ENCODE measurements around the gene OR4F6. TPM values are rescaled to one million over a fixed set of nuclear protein-coding genes. Genes with fewer than 3 reads are reported as not detected.
A peak's percentile ranks its signal among the peaks of the same experiment; 100 is the strongest.
"Not testable (repeated sequence)": the region's sequence is repeated elsewhere in the genome, so short reads cannot be mapped to it uniquely, and the experiment has no call there.

The OR4F6 gene, protein sequence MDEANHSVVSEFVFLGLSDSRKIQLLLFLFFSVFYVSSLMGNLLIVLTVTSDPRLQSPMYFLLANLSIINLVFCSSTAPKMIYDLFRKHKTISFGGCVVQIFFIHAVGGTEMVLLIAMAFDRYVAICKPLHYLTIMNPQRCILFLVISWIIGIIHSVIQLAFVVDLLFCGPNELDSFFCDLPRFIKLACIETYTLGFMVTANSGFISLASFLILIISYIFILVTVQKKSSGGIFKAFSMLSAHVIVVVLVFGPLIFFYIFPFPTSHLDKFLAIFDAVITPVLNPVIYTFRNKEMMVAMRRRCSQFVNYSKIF
- total RNA-seq (not detected), polyA plus RNA-seq (not detected)

DNA sequence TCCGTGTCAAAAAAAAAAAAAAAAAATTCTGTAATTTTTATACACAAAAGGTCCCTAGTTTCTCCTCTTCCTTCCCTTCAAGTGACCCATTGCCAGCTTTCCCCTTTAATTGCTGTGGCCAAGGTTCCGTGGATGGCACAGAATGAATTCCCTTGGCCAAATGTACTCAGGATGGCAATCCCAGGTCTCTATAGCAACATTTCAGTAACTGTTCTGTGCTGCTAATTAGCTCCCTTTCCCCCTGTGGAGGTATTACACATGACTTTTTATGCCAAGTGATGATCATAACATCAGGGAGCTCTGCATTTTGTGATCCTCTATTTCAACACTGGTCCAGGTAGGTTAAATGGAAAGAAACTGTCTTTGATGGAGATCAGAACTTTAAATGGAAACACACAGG lies at the start of gene OR4F6:
Gene OR4F6 (plus strand): TSS at position 301 of the 400 bp plus-strand sequence. CDS start 2,211 bp downstream, outside the sequence.
- intact Hi-C loops (cut with micrococcal nuclease), result no loop called here
- POLR2A ChIA-PET (ENCODE audit: partially characterized antibody), result no interaction called here
- Histone ChIP-seq H3K27me3 (ENCODE audit: insufficient read depth, low read length) (no peaks in the 10 kb centered on the region), H3K36me3 (ENCODE audit: insufficient read depth, low read length) (no peaks in the 10 kb centered on the region), H3K27ac (ENCODE audit: low read depth, low read length) (no peak within 1 kb of the TSS), H3K4me3 (ENCODE audit: low read length in 2 of 2) (no peak within 1 kb of the TSS), H3K4me1 (ENCODE audit: insufficient read depth, low read length) (no peaks in the 10 kb centered on the region), H3K9me3 (ENCODE audit: control insufficient read depth in 1 of 2, low read length in 2 of 2) (no peaks in the 10 kb centered on the region)
- H3K4me1 Mint-ChIP-seq, result no peaks in the 10 kb centered on the region
- peaks cover 14 to 21% of the 10 kb centered on the region in 2 donors for H3K27me3 Mint-ChIP-seq
- H3K36me3 Mint-ChIP-seq, result no peaks in the 10 kb centered on the region
- CTCF ChIA-PET (ENCODE audit: partially characterized antibody), result no interaction called here
- H3K27ac Mint-ChIP-seq, result no peak within 1 kb of the TSS
- H3K9me3 Mint-ChIP-seq, result peaks cover 0 to 5% (median 0%) of the 10 kb centered on the region in 8 donors
- DNase-seq, result no peak
- no peak within 1 kb of the TSS for H3K4me3 Mint-ChIP-seq

DNA sequence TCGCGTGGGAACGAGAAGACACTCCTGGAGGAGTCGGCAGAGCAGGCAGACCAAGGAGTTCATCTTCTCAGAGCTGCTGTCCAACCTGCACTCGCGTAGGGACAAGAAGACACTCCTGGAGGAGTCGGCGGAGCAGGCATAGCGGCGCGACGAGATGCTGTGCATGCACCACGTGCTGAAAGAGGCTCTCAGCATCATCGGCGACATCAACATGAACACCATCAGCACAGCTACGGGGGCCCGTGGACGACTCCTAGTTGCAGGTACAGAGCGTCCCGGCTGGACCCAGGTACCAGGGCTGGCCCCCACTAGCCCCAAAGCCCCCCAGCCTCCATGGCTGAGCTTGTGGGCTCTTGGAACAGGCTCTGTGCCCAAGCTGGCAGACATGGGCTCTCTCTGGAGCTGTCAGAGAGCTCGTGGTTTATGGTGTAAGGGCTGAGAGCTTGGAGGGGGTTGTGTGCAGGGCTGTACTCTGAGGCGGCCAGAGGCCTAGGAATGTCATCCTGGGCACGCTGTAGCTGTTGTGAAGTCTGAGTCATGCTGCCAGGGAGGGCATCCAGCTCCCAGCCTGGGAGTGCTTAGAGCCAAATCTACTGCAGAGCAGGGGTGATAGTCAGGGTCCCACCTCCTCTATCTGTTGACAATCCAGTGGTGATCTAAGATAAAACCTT lies 38.5 kb upstream of the OR4F6 start:
- H3K4me3 ChIP-seq (ENCODE audit: low read length in 2 of 2); H3K27ac Mint-ChIP-seq; DNase-seq; H3K4me1 Mint-ChIP-seq; intact Hi-C loops (cut with micrococcal nuclease); H3K27me3 ChIP-seq (ENCODE audit: insufficient read depth, low read length); H3K36me3 ChIP-seq (ENCODE audit: insufficient read depth, low read length); H3K4me1 ChIP-seq (ENCODE audit: insufficient read depth, low read length); H3K9me3 Mint-ChIP-seq; H3K27ac ChIP-seq (ENCODE audit: low read depth, low read length); H3K36me3 Mint-ChIP-seq; POLR2A ChIA-PET (ENCODE audit: partially characterized antibody); CTCF ChIA-PET (ENCODE audit: partially characterized antibody); H3K4me3 Mint-ChIP-seq; H3K9me3 ChIP-seq (ENCODE audit: control insufficient read depth in 1 of 2, low read length in 2 of 2); H3K27me3 Mint-ChIP-seq: not testable (repeated sequence)

DNA sequence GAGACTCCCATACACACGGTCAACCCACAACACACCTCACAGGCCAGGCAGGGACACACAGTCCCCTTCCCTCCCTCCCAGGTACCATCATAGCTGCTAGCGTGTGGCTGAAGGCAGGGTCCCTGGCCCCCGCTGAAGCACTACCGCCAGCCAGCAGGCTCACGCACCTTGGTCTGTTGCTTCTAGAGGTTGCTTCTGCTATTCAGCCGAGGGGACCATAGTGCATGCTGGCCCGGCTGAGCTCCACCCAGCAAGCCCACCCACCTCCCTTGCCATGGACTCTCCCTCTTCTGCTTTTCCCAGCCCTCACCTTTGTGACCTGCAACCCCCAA lies 38.0 kb upstream of the OR4F6 start:
- intact Hi-C loops (cut with micrococcal nuclease); H3K27me3 Mint-ChIP-seq; H3K4me3 ChIP-seq (ENCODE audit: low read length in 2 of 2); H3K27ac ChIP-seq (ENCODE audit: low read depth, low read length); POLR2A ChIA-PET (ENCODE audit: partially characterized antibody); H3K4me1 ChIP-seq (ENCODE audit: insufficient read depth, low read length); H3K4me3 Mint-ChIP-seq; H3K27me3 ChIP-seq (ENCODE audit: insufficient read depth, low read length); H3K9me3 Mint-ChIP-seq; H3K36me3 Mint-ChIP-seq; H3K36me3 ChIP-seq (ENCODE audit: insufficient read depth, low read length); H3K4me1 Mint-ChIP-seq; DNase-seq; CTCF ChIA-PET (ENCODE audit: partially characterized antibody); H3K27ac Mint-ChIP-seq; H3K9me3 ChIP-seq (ENCODE audit: control insufficient read depth in 1 of 2, low read length in 2 of 2): not testable (repeated sequence)

DNA sequence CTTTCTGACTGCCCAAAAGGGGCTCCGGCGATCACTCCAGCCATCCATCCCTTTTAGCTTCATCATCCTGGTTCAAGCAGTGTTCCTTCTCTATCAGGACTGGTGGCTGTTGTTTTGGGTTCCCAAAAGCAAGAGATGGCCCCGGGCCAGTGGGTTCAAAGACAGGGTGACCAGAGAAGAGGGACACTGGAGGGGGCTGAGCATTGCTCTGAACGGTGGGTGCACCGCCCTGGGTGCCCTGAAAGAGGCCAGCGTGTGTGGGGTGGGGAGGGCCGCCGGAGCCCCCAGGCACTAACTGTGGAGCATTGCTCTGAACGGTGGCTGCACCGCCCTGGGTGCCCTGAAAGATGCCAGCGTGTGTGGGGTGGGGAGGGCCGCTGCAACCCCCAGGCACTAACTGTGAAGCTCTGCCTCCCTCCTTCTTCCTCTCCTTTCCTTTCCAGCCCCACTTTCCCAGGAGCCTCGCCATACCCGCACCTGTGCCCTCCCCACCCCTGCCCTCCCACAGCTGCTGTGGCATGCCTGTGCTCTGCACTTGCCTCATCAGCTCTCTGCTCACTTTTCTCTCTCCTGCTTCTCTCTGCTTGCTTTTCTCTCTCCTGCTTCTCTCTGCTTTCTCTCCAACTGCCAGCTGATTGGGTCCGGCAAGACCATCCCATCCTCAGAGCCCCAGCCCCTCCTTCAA lies 37.4 kb upstream of the OR4F6 start:
- no peak overlapping the region for H3K4me3 Mint-ChIP-seq
- H3K4me3 ChIP-seq (ENCODE audit: low read length in 2 of 2), result no peak overlapping the region

DNA sequence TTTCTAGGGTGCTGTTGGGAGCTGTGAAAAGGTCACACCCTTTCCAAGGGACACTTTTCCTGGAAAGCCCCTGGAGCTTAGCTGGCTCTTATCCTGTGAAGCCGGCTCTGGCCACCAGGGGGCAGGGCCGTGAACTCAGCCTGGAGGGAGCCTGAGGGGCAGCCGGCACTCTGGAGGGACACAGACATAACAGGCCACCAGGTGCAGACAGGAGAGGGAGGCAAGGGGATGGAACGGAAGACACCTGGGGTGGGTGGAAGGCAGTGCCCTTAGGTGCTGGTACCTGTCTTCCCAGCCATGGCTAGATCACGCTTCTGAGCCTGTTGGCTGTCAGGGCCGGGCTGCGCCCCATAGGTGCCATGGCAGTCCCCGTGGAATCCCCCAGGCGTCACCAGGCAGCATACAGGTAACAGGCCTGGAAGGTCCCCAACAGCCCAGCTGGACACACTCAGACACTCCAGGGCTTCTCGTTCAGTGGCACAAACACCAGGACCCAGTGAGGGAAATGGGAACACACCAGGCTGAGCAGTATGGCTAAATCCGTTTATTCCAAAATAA lies 36.1 kb upstream of the OR4F6 start:
- H3K4me1 Mint-ChIP-seq; H3K27ac ChIP-seq (ENCODE audit: low read depth, low read length); H3K36me3 Mint-ChIP-seq; POLR2A ChIA-PET (ENCODE audit: partially characterized antibody); intact Hi-C loops (cut with micrococcal nuclease); H3K9me3 ChIP-seq (ENCODE audit: control insufficient read depth in 1 of 2, low read length in 2 of 2); H3K36me3 ChIP-seq (ENCODE audit: insufficient read depth, low read length); H3K27me3 Mint-ChIP-seq; H3K9me3 Mint-ChIP-seq; H3K4me3 ChIP-seq (ENCODE audit: low read length in 2 of 2); H3K4me3 Mint-ChIP-seq; CTCF ChIA-PET (ENCODE audit: partially characterized antibody); H3K27ac Mint-ChIP-seq; H3K27me3 ChIP-seq (ENCODE audit: insufficient read depth, low read length); H3K4me1 ChIP-seq (ENCODE audit: insufficient read depth, low read length): not testable (repeated sequence)
- peak in 1 of 5 donors; percentile 36 for DNase-seq

More for the DNA sequence above, 37.4 kb upstream of the OR4F6 start:
- Histone ChIP-seq H3K36me3 (ENCODE audit: insufficient read depth, low read length) (no peaks in the 10 kb centered on the region), H3K9me3 (ENCODE audit: control insufficient read depth in 1 of 2, low read length in 2 of 2) (no peaks in the 10 kb centered on the region), H3K4me1 (ENCODE audit: insufficient read depth, low read length) (no peaks in the 10 kb centered on the region), H3K27ac (ENCODE audit: low read depth, low read length) (no peak overlapping the region), H3K27me3 (ENCODE audit: insufficient read depth, low read length) (no peaks in the 10 kb centered on the region)
- no peak for DNase-seq
- Mint-ChIP-seq H3K9me3 (peaks cover 0 to 3% (median 0%) of the 10 kb centered on the region in 8 donors), H3K4me1 (no peaks in the 10 kb centered on the region), H3K36me3 (no peaks in the 10 kb centered on the region), H3K27me3 (no peaks in the 10 kb centered on the region), H3K27ac (no peak overlapping the region)
- intact Hi-C loops (cut with micrococcal nuclease), result no loop called here
- POLR2A ChIA-PET (ENCODE audit: partially characterized antibody), result no interaction called here
- CTCF ChIA-PET (ENCODE audit: partially characterized antibody), result no interaction called here

DNA sequence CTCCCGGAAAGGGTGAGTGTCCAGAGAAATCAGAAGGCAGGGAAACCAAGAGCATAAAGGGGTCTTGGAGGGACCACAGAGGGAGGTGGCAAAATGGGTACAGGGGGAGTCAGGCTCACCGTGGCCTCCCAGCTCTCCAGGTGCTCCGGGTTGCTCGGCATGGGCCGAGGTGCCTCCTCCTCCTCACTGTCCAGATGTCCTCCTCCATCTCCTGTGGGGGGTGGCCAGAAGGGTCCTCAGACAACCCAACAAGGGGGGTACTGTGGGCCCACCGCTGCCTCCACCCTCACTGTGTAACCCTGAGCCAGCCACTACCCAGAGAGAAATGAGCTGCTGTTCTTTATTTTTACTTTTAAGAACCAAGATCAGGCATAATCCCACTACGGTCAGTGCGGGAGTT lies 30.4 kb upstream of the OR4F6 start:
- Histone ChIP-seq H3K27ac (ENCODE audit: low read depth, low read length) (no peak overlapping the region), H3K4me3 (ENCODE audit: low read length in 2 of 2) (no peak overlapping the region), H3K27me3 (ENCODE audit: insufficient read depth, low read length) (no peaks in the 10 kb centered on the region), H3K9me3 (ENCODE audit: control insufficient read depth in 1 of 2, low read length in 2 of 2) (no peaks in the 10 kb centered on the region), H3K36me3 (ENCODE audit: insufficient read depth, low read length) (no peaks in the 10 kb centered on the region), H3K4me1 (ENCODE audit: insufficient read depth, low read length) (no peaks in the 10 kb centered on the region)
- Mint-ChIP-seq H3K9me3 (no peaks in the 10 kb centered on the region), H3K27ac (no peak overlapping the region), H3K27me3 (no peaks in the 10 kb centered on the region), H3K4me3 (no peak overlapping the region), H3K4me1 (no peaks in the 10 kb centered on the region), H3K36me3 (no peaks in the 10 kb centered on the region)
- intact Hi-C loops (cut with micrococcal nuclease), result no loop called here
- ChIA-PET POLR2A (ENCODE audit: partially characterized antibody) (no interaction called here), CTCF (ENCODE audit: partially characterized antibody) (no interaction called here)
- no peak for DNase-seq

DNA sequence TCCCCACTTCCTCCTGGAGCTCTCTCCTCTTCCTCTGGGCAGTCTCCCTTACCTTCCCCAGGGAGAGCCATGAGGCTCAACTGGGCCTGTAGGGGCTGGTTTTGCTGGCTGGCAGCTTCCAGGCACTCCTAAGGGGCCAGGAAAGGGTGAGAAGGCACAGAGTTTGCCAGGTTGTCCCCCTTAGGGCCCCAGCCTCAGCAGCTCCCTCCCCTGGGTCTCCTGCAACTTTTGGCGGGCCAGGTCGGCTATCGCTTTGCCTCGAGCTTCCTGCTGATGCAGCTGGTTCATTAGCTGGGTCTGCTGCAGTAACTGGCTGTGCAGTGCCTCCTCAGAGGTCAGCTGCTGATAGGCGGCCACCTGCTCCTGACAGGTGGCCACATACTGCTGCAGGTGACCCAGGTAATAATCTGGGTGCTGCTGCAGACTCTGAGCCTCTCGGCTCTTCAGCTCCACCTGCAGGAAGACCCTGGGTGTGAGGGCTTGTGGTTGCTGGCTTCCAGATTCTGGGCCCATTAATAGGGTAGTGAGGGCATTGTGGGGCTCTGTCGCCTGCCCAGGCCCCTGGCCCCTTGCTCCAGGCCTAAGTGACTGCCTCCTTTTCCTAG lies 29.7 kb upstream of the OR4F6 start:
- H3K9me3 ChIP-seq (ENCODE audit: control insufficient read depth in 1 of 2, low read length in 2 of 2), result no peaks in the 10 kb centered on the region
- no peaks in the 10 kb centered on the region for H3K36me3 ChIP-seq (ENCODE audit: insufficient read depth, low read length)
- H3K27me3 ChIP-seq (ENCODE audit: insufficient read depth, low read length), result no peaks in the 10 kb centered on the region
- H3K4me3 Mint-ChIP-seq, result no peak overlapping the region
- ChIA-PET CTCF (ENCODE audit: partially characterized antibody) (no interaction called here), POLR2A (ENCODE audit: partially characterized antibody) (interaction anchor here (0.6 kb wide), 1 partner anchor 51 kb away, joined by 4 read pairs; no protein-coding TSS in a partner anchor)
- H3K4me1 ChIP-seq (ENCODE audit: insufficient read depth, low read length), result no peaks in the 10 kb centered on the region
- H3K27ac ChIP-seq (ENCODE audit: low read depth, low read length), result no peak overlapping the region
- no peak overlapping the region for H3K4me3 ChIP-seq (ENCODE audit: low read length in 2 of 2)
- H3K27ac Mint-ChIP-seq, result no peak overlapping the region
- H3K4me1 Mint-ChIP-seq, result no peaks in the 10 kb centered on the region
- no peaks in the 10 kb centered on the region for H3K9me3 Mint-ChIP-seq
- peaks cover 0 to 1% of the 10 kb centered on the region in 2 donors for H3K27me3 Mint-ChIP-seq
- H3K36me3 Mint-ChIP-seq, result no peaks in the 10 kb centered on the region
- peak in 2 of 5 donors; percentile 4 to 8 for DNase-seq
- intact Hi-C loops (cut with micrococcal nuclease), result no loop called here

Measured in CD4-positive, alpha-beta memory T cell (primary cell).